Mesothelial cell of epicardium (in vitro differentiated cells): ENCODE measurements around the gene IRF9. TPM values are rescaled to one million over a fixed set of nuclear protein-coding genes. Genes with fewer than 3 reads are reported as not detected.

Source experiments
- DNase-seq, 2 experiments: peaks; one replicate each; pipeline ENCODE4 v3.0.0; 2021; ENCODE audit warnings: low spot score in 2 of 2; ENCODE audit not compliant: unreplicated experiment in 2 of 2
- H3K27ac Mint-ChIP-seq: 2 replicates; pipeline ENCODE4 v1.8.0; 2021; ENCODE audit warnings: mixed read lengths
- H3K27me3 Mint-ChIP-seq: 2 replicates; pipeline ENCODE4 v1.8.0; 2021; ENCODE audit warnings: low read depth, mixed read lengths
- H3K36me3 Mint-ChIP-seq: 2 replicates; pipeline ENCODE4 v1.8.0; 2021; ENCODE audit warnings: mixed read lengths
- H3K4me1 Mint-ChIP-seq: 2 replicates; pipeline ENCODE4 v1.8.0; 2021; ENCODE audit warnings: mixed read lengths
- H3K4me3 Mint-ChIP-seq: 2 replicates; pipeline ENCODE4 v1.8.0; 2021; ENCODE audit warnings: mild to moderate bottlenecking, moderate library complexity, mixed read lengths
- H3K9me3 Mint-ChIP-seq: 2 replicates; pipeline ENCODE4 v1.8.0; 2021; ENCODE audit warnings: mixed read lengths
- total RNA-seq: library from RNA; stranded (reverse); gene quantifications from 3 replicates; pipeline ENCODE4 v1.2.1, GENCODE V29; 2021
- TF ChIP-seq, protein P1 (sequence below): fragments of 200-600 bp; sonication (generic); IDR thresholded peaks from one replicate; pipeline ENCODE4 v1.5.0; 2021; ENCODE audit warnings: antibody characterized with exemption; ENCODE audit not compliant: unreplicated experiment

IRF9 gene
- total RNA-seq, 1 donor from 2014 or later = 274 TPM

DNA sequence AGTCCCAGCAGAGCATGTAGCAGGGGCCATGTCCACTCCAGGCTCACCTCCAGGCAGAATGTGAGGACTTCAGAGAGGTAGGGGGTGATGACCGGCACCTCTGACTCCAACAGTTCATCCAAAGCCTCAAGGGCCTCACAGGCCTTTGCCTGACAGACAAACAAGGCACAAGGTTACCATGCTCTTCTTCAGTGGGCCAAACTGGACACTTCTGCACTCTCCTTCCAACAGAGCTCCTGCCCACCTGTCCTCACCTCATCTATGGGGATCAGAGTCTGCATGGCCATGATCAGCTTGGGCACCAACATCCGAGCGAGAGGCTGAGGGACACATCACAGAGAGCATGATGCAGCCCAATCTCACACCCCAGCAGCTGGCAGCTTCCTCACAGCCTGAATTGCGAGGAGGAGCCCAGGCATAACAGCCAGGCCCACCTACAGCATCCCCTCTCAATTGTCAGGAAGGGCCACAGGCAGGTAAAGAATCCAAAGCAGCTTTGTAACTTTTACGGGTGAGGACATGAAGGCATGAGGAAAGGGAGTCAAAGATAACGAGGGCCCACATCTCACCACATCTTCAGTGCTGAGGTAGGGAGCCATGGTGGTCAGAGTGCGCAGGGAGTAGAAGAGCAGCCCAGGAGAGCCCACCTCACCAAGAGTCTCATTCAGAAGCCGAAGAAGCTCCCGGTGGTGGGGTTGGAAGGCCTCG, 25.9 kb downstream of the IRF9 start:
- Mint-ChIP-seq H3K4me3 (peak overlapping the region; percentile 53), H3K36me3 (peaks cover 13% of the 10 kb centered on the region), H3K9me3 (no peaks in the 10 kb centered on the region), H3K4me1 (peaks cover 17% of the 10 kb centered on the region), H3K27me3 (no peaks in the 10 kb centered on the region), H3K27ac (peak overlapping the region; percentile 73)
- no peak for DNase-seq
- TF ChIP-seq, protein P1, sequence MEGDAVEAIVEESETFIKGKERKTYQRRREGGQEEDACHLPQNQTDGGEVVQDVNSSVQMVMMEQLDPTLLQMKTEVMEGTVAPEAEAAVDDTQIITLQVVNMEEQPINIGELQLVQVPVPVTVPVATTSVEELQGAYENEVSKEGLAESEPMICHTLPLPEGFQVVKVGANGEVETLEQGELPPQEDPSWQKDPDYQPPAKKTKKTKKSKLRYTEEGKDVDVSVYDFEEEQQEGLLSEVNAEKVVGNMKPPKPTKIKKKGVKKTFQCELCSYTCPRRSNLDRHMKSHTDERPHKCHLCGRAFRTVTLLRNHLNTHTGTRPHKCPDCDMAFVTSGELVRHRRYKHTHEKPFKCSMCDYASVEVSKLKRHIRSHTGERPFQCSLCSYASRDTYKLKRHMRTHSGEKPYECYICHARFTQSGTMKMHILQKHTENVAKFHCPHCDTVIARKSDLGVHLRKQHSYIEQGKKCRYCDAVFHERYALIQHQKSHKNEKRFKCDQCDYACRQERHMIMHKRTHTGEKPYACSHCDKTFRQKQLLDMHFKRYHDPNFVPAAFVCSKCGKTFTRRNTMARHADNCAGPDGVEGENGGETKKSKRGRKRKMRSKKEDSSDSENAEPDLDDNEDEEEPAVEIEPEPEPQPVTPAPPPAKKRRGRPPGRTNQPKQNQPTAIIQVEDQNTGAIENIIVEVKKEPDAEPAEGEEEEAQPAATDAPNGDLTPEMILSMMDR = no peak

DNA sequence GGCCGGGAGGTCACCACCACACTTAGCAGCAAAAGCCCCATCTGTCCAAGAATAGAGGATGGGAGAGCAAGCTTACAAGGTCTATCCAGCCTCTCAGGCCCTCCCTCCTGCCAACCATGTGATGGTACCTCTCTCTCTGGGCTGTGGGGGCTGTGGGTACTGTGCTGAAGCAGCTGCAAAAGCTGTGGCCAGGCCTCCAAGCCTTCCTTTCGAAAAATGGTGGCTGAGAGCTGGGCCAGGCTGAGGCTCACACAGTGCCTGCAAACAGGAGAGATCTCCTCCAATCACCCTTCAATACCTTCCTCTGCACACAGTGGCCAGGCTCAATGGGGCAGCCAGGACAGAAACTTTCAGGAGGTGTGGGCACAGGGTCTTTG, 26.5 kb downstream of the IRF9 start:
- Mint-ChIP-seq H3K27me3 (no peaks in the 10 kb centered on the region), H3K36me3 (peaks cover 18% of the 10 kb centered on the region), H3K27ac (peak overlapping the region; percentile 93), H3K9me3 (no peaks in the 10 kb centered on the region), H3K4me3 (peak overlapping the region; percentile 87), H3K4me1 (peaks cover 17% of the 10 kb centered on the region)
- TF ChIP-seq, protein P1 = no peak
- no peak for DNase-seq

DNA sequence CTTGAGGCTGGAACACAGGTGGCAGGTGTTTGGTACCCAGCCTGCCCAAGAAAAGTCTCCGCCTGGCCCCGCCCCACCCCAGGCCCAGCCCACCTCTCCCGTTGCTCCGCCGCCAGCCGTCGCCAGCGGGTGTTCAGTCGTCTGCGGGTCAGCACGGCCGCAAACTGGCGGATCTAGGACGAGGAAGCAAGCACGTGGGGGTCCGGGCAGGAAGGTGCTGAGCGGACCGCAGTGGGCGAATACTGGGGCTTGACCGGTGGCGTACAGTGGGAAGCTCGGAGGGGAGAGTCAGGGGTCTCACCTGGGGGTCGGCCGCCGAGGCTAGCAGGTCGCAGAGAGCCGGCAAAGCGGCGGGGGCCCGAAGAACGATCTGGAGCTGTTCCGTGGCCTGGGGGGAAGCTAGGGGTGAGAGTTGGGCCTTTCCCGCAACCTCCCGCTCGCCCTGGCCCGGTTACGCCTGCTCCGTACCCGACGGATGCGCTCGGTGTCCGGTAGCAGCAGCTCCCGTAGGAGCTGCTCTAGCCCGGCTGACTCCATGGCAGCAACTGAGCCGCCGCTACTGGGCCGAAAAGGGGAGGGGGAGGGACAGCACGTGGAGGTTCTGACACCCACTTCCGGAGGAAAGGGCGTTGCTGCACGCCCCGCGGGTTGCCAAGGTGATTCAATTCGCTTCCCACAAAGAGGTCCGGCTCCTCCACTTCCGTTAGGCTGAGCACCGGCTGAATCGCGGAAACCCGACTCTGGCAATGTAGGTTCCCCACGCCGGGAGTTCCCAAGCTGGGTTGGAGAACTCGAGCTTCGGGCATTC, 27.4 kb downstream of the IRF9 start, which contains the start of gene IPO4:
TSS of gene IPO4 (minus strand) at position 566 of the 808 bp plus-strand sequence. CDS start at position 537, 29 bp downstream.
- Mint-ChIP-seq H3K4me1 (peaks cover 17% of the 10 kb centered on the region), H3K9me3 (no peaks in the 10 kb centered on the region), H3K27me3 (no peaks in the 10 kb centered on the region), H3K36me3 (peaks cover 22% of the 10 kb centered on the region), H3K4me3 (peak within 1 kb of the TSS; percentile 87), H3K27ac (peak within 1 kb of the TSS; percentile 93)
- TF ChIP-seq, protein P1 = no peak
- peak; percentile 85 to 91 for DNase-seq

DNA sequence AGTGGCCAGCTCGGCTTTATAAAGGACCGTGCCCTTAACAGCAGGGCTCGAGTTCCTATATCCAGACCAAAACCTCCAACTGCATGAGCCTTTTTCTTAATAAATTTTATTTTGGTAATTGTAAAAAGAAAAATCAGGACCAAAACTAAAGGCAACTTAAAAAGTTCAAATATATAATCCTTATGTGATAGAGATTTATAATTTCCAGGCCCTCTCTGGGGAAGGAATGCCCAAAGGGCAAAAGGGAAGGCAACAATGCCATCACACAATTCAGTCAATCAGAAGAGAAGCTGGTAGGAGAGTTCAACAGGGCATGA, 28.0 kb downstream of the IRF9 start:
- Mint-ChIP-seq H3K27ac (peak overlapping the region; percentile 93), H3K9me3 (no peaks in the 10 kb centered on the region), H3K4me1 (peaks cover 19% of the 10 kb centered on the region), H3K27me3 (no peaks in the 10 kb centered on the region), H3K4me3 (peak overlapping the region; percentile 87), H3K36me3 (peaks cover 20% of the 10 kb centered on the region)
- no peak for DNase-seq
- TF ChIP-seq, protein P1 = no peak

DNA sequence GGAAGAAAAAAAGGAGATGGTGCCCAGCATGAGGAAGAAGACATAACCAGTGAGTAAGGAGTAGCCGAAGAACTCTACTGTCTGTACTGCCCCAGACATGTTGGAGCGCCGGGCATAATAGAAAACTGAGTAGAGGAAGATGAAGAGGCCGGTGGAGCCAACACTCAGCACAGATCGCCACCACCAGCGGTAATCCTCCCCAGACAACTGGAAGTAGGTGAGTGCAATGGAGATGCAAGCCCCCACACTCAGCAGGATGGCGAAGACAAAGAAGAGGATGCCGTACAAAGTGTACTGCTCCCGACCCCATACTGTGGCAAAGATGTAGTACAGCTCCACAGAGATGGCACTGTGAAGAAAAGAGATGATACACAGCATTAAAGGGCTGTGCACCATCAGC, 28.4 kb downstream of the IRF9 start:
- Mint-ChIP-seq H3K27ac (peak overlapping the region; percentile 93), H3K27me3 (no peaks in the 10 kb centered on the region), H3K4me1 (peaks cover 23% of the 10 kb centered on the region), H3K4me3 (peak overlapping the region; percentile 87), H3K36me3 (peaks cover 20% of the 10 kb centered on the region), H3K9me3 (no peaks in the 10 kb centered on the region)
- TF ChIP-seq, protein P1 = no peak
- DNase-seq = no peak
